GM15510 (cell line): Measurements from ENCODE around the gene VPS25.

ENCODE experiments used
- POLR2A ChIP-seq: IDR thresholded peaks from 3 replicates; pipeline ENCODE4 v1.6.1; 2011; ENCODE audit warnings: borderline replicate concordance; ENCODE audit not compliant: insufficient read length; ENCODE audit errors: extremely low read depth

VPS25 gene

DNA sequence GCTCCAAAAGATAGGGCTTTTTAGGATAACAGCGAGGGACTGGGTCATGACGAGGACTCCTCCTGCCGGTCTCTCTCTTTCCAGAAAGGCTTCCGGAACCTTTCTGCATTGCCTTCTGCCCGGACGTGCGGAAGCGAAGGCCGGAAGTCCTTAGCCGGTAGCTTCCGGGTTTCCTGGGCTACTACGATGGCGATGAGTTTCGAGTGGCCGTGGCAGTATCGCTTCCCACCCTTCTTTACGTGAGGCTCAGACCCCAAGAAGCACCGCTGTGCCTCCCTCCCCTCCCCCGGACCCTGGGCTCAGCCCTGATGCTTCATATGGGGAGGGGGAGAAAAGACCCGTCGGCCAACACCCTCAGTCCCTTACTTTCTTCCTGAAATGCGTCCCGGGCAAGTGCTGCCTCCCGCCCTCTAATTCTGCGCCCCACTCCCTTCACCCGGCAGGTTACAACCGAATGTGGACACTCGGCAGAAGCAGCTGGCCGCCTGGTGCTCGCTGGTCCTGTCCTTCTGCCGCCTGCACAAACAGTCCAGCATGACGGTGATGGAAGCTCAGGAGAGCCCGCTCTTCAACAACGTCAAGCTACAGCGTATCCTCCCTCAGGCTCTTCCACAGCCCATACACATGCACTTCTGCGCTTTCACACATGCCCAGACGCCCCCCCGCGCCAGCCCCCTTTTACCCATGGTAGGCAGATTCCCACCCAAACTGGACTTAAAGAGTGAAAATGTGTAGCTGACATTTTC lies at the start of gene VPS25:
VPS25 (plus strand) TSS at position 160 of the 746 bp plus-strand sequence; CDS start at position 187, 27 bp downstream.
- peak; percentile 89 for TF ChIP-seq POLR2A

DNA sequence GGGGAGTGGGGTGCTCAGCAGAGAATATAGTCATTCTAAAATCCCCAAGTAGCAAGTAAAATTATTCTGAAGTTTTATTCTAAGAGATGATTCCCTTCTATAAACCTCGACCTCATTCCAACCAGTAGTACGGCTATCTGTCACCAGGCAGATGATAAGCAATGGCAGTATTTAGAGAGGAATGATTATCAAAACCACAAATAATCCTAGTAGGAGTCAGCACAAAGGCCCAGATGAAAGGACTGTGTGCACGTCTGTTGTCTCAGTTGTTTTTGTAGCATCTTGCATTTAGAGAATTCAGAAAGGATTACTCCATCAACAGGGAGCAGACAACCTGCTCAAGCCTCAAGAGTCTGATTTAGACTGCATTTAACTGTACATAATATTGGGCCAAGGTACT lies 49.6 kb upstream of the VPS25 start:
- no peak for TF ChIP-seq POLR2A

DNA sequence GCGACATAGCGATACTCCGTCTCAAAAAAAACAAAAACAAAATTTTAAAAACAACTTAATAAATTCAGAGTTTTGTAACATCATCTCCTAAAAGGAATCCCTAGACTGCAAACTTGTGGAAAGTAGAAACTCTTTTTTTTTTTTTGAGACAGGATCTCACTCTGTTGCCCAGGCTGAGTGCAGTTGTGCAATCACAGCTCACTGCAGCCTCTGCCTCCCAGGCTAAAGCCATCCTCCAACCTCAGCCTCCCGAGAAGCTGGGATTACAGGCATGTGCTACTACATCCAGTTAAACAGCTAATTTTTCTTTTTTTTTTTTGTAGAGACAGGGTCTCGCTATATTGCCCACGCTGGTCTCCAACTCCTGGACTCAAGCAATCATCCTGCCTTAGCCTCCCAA lies 48.1 kb upstream of the VPS25 start:
- TF ChIP-seq POLR2A = no peak

DNA sequence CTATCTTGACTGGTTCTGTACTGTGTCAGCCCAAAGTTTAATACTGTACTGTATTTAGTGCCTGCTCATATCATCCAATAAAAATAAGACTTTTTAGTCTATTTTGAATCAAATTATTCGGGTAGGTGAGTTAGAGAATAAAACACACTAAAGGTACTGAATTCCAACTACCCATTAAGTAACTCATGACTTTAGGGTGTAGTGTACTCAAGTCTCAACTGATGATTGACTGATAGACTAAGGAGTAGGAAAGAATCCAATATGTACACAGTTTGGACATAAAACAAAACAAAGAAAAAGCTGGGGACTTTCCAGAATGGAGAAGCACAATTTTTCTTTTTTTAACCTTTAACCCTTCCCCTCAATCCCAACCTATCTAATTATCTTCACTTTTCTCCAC lies 32.5 kb upstream of the VPS25 start:
- no peak for TF ChIP-seq POLR2A

DNA sequence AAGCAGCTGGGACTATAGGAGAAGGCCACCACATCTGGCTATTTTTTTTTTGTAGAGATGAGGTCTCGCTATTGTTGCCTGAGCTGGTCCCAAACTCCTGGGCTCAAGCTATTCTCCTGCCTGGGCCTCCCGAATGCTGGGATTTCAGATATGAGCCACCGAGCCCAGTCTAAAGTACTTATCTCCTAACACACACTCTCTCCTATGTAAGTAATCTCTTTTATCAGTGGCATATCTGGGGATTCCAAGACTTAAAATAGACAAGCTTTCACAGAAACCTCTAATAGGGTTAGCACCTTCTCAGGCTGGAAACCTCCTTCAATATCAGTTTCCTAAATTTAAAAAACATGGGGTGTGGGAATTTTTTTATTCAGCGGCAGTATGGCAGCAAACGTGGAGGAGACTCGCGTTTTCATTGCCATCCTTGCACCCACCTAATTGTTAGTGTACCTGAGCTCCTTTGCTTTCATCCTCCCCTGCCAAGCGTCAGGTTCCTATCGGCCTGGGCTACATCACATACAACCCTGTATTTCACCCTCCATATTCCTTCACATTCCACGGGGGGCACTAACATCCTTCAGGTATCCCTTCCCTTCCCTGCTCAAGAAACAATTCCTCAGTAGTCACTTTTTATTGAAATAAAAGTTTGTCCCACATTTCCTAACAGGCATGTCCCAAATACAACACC lies 29.5 kb upstream of the VPS25 start:
- TF ChIP-seq POLR2A = no peak

DNA sequence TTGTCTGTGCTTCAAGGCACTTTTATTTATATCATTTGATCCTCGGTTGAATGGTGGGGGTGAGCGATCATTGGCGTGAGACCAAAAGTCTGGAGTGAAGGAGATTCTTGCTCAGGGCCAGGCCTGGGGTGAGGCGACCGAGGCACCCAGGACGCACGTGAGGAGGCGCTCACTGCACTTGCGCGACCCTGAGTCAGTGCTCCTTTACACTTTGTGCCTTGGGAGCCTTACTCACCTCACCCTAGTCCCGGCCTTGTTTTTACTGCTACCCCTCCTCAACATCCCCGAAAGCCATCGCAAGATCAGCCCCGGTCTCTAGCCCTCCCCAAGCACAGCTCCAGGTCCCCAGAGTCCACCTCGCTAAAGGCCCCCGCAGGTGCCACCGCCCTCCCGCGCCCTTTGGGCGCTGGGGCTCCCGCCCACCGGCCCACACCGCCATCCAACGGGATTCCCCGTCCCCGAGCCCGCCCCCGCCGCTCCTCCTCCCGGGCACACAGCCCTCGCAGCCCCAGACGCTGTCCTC lies 28.9 kb upstream of the VPS25 start:
- TF ChIP-seq POLR2A = no peak

DNA sequence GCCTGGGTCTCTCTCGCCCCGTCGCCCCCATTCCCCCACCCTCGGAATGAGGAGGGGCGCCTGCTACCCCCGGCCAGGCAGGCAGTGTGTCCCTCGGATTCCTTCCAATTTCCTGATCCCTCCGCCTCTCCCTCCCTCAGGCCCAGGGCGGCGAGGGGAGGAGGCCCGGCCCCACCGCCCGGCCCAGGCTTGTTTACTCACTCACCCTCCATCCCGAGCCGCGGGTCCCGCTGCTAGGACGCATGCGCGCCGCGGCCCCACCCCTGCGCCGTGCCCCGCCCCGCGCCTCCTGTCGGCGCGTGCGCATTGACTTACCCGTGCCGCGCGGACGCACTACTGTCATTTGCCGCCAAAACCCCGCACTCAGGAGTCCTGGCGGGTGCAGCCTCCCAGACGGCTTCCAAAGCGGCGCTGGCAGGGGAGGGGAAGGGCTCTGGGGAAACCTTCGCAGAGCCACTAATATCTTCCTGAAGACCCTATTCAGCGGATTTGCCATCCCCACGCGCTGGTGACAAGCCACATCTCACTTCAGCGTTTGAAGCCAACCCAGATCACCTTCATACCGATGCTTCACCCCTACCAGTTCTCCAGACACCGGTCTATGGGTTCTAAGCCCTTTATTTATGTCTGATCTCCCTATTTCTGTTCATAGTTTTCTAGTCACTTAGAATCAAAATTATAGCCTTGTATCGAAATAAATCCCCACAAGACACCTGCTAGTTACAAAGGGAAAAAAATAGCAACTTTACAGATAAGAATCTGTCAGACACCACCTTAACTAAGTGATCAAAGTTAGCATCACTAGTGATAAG lies 28.2 kb upstream of the VPS25 start, which contains the start of gene EZH1:
EZH1 (minus strand) TSS at position 235 of the 812 bp plus-strand sequence. CDS start 16,099 bp downstream, outside the sequence.
- peak; percentile 68 for TF ChIP-seq POLR2A

DNA sequence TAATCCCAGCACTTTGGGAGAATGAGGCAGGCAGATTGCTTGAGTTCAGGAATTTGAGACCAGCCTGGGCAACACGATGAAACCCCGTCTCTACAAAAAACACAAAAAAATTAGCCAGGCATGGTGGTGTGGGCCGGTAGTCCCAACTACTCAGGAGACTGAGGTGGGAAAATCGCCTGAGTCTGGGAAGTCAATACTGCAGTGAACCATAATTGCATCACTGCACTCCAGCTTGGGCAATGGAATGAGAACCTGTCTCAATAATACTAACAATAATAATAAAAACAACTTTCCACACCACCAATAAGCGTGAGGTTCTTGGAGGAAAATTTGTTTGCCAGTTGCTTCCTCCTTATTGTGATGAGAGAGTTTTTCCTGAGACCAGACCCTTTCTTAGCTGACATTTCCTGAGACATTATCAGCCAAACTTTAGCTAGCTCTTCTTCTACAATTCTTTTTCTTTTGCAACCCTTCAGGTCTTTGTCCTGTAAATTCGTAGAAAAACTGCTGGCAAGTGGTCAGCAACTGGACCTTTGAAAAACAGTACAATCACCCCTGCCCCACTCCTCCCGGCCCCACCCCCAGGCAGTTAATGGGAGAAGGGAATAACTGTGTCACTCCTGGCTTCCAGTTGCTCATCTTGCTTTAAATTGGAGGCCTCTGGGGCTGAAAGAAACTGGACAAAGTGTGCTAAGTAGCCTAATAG lies 24.9 kb upstream of the VPS25 start:
- TF ChIP-seq POLR2A = no peak

DNA sequence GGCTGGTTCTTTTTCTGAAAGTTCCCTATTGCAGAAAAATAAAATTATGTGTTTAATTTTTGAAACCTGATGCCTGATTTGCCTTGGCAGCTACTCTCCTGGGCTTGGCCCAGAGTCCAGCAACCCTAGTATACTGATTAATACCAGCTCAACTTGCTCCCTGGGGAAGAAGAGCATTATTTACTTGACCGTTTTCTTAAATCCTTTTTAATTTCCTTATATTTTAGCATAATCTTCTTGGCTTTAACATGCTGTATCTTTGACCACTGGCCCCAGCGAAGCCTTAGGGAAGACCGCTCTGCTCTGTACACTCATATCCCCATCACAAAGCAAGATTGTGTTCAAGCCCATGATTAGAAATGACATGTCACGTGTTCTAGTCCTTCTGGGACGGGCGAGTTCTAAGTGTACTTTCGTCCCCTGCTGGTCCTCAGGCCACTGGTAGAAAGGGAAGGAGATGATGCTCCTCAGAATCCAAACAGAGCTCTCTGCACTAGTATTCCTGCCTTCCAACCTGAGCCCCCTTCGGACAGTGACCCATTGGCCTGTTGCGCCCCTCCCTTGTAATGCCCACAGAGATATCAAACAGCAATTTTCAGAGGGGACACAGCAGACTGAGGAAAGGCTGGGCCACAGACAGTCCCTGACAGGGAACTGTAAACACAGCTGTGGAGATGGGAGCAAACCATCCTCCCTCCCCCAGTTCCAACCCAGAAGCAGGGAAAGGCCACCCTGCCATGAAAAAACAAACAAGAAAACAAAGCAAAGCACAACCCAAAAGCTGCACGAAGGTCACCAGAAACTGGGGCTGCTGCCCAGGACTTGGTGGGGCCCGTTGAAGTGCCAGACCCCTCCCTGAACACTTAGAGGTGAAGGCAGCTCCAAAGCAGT lies 24.1 kb upstream of the VPS25 start:
- no peak for TF ChIP-seq POLR2A

DNA sequence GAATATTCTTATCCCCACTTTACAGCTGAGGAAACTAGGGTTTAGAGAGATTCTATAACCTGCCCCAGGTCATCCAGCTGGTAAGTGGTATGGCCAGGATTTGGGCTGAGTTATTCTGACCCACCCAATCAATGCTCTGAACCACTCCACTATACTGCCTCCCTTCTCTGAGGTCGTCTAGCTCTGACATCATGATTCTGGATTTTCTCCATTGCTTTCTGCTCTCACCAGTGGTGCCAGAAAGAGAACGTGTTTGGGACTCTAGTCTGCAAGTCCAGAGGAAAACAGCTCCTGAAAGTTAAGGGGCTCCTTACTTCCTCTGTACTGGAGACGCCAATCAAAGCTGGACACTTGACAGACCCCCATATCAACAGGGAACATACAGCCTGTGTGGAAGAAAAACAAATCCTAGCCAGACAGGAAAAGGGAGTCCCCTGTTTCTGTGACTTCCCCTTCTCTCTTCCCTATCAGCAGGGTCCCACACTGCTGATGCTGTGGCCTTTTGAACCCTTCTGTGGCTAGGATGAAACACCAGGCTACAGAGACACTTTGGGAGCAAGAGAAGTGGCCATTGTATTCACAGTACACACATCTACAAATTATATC lies 22.4 kb upstream of the VPS25 start:
- no peak for TF ChIP-seq POLR2A

DNA sequence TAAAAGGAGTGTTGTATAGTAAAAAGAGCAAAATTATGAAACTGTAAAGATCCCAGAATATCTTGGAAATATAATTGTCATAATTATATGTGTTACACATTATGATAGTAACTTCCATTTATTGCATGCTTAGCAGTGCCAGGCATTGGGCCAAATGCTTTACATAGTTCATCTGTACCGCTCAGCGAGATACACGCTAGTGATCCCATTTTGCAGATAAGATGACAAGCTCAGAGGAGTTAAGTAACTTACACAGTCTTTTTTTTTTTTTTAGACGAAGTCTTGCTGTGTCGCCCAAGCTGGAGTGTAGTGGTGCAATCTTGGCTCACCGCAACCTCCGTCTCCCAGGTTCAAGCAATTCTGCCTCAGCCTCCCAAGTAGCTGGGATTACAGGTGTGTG lies 21.6 kb upstream of the VPS25 start:
- no peak for TF ChIP-seq POLR2A

DNA sequence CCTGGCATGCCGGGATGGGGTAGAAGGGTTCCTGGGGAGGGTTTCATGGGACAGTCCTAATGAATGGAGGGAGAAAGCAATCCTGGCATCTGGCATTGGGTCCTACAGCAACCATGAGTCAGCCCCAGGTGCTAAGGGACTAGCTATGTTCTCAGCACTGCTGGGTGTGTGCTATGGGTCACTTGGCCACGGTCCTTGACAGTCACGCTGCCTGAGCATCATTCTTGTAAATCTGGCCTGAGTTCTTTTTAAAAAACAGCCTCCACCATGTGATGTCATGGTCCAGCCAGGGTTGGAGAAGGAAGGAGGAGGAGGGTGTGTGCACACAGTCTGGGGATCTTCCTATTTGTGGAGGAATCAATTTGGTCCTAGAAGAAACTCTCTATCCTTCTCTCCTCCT lies 18.5 kb upstream of the VPS25 start:
- TF ChIP-seq POLR2A = no peak
